GM12891 (cell line): ENCODE data around the gene FAM222B.
A peak's percentile ranks its signal among the peaks of the same experiment; 100 is the strongest.

Source experiments
- DNase-seq: peaks from one replicate; pipeline ENCODE4 v3.0.0; 2011; ENCODE audit warnings: low spot score; ENCODE audit not compliant: insufficient read length
- FAIRE-seq: peaks from 2 replicates; lab custom pipeline; 2011; peaks lifted over from hg19 to GRCh38; lab: Jason Lieb, UNC
- PAX5 ChIP-seq: IDR thresholded peaks from 2 replicates; pipeline ENCODE4 v1.6.1; 2011; ENCODE audit warnings: low read length, moderate library complexity, mild to moderate bottlenecking; ENCODE audit not compliant: insufficient read depth, severe bottlenecking
- POLR2A ChIP-seq: IDR thresholded peaks from 2 replicates; pipeline ENCODE4 v1.6.1; 2011; ENCODE audit warnings: low read depth, low read length, control low read depth
- POLR2AphosphoS5 ChIP-seq: IDR thresholded peaks from 2 replicates; pipeline ENCODE4 v1.6.1; 2011; ENCODE audit warnings: low read depth, low read length, control low read depth
- POU2F2 ChIP-seq: IDR thresholded peaks from 2 replicates; pipeline ENCODE4 v1.6.1; 2011; ENCODE audit warnings: low read depth, mild to moderate bottlenecking, control low read depth, low read length, moderate library complexity
- SPI1 ChIP-seq: IDR thresholded peaks from 2 replicates; pipeline ENCODE4 v1.6.1; 2011; ENCODE audit warnings: low read depth, low read length, control low read depth
- TAF1 ChIP-seq: IDR thresholded peaks from 2 replicates; pipeline ENCODE4 v1.6.1; 2011; ENCODE audit warnings: low read depth, low read length, control low read depth

FAM222B gene

GRCh38 chr17:28747051-28747691, 95.4 kb downstream of the FAM222B start:
- DNase-seq (no peak), FAIRE-seq (no peak)
- TF ChIP-seq POLR2A (no peak; the same call in 1 of the 2 replicates), POLR2AphosphoS5 (no peak), POU2F2 (no peak), PAX5 (no peak), SPI1 (no peak), TAF1 (no peak)

GRCh38 chr17:28746611-28747050, 96.0 kb downstream of the FAM222B start:
- TF ChIP-seq SPI1, result no peak
- FAIRE-seq (no peak), DNase-seq (no peak)

GRCh38 chr17:28745786-28746411, 96.7 kb downstream of the FAM222B start:
- FAIRE-seq, result no peak
- TF ChIP-seq POU2F2 (no peak), POLR2A (0 out of 2 replicates have a peak, but pooled peaks have one; percentile 17)
- DNase-seq, result no peak

GRCh38 chr17:28744972-28745785, 97.4 kb downstream of the FAM222B start:
- DNase-seq (no peak), FAIRE-seq (no peak)
- 0 out of 2 replicates have a peak, but pooled peaks have one; percentile 2 for TF ChIP-seq POLR2A
- TF ChIP-seq PAX5, result no peak
- no peak for TF ChIP-seq POLR2AphosphoS5
- TF ChIP-seq SPI1, result no peak
- TF ChIP-seq TAF1, result no peak
- TF ChIP-seq POU2F2, result peak; percentile 6; the same call in 1 of the 2 replicates

- DNase-seq (no peak), FAIRE-seq (no peak)
- TF ChIP-seq POLR2A (no peak; the same call in 1 of the 2 replicates), POU2F2 (no peak), PAX5 (no peak), TAF1 (no peak), POLR2AphosphoS5 (no peak), SPI1 (no peak)
These were observed 98.3 kb downstream of the FAM222B start for GRCh38 chr17:28744104-28744971.

GRCh38 chr17:28743243-28744103, 99.1 kb downstream of the FAM222B start, which contains the start of gene TRAF4:
TSS of gene TRAF4 (plus strand) at chr17:28744011. CDS start at chr17:28744113, 102 bp downstream.
- FAIRE-seq, result no peak
- peak; percentile 73 for DNase-seq
- TF ChIP-seq POLR2A (peak; percentile 90), PAX5 (peak; percentile 7), SPI1 (no peak), TAF1 (peak; percentile 78), POLR2AphosphoS5 (peak; percentile 85), POU2F2 (peak; percentile 45; the same call in 1 of the 2 replicates)

- FAIRE-seq, result peak; percentile 96
- no peak for DNase-seq
- TF ChIP-seq POLR2A (no peak), TAF1 (peak; percentile 54; the same call in 1 of the 2 replicates), POLR2AphosphoS5 (peak; percentile 37), SPI1 (peak; percentile 82), POU2F2 (peak; percentile 61; the same call in 1 of the 2 replicates), PAX5 (no peak)
These were observed 100.9 kb downstream of the FAM222B start for GRCh38 chr17:28741358-28742349.
